HCT116 (cell line): ENCODE data around the gene NIN. TPM values are rescaled to one million over a fixed set of nuclear protein-coding genes. Genes with fewer than 3 reads are reported as not detected.

ENCODE experiments used
- ATAC-seq: fragments of 200-7000 bp; cut with Tn5 transposase; 2 replicates; pipeline ENCODE4 v1.9.1; 2020; ENCODE audit warnings: mild to moderate bottlenecking, moderate library complexity
- BruUV-seq: library from RNA; stranded (reverse); fragments of 400-500 nt; replicated peaks from 2 replicates; lab custom pipeline; 2021; lab: Mats Ljungman, UMichigan
- CTCF ChIA-PET: fragments of 300-600 bp; sonication (Branson Sonifier 250); formaldehyde crosslinking; loops from one replicate; lab custom pipeline; 2021; ENCODE audit warnings: antibody characterized with exemption; lab: Charles Lee
- POLR2A ChIA-PET: fragments of 300-600, 350-600 bp; sonication (Branson Sonifier 250); formaldehyde crosslinking; loops from one replicate; lab custom pipeline; 2021; ENCODE audit warnings: antibody characterized with exemption; lab: Charles Lee
- RAD21 ChIA-PET, 2 experiments: fragments of 300-600 bp; sonication (Branson Sonifier 250); formaldehyde crosslinking; loops; one replicate each; lab custom pipeline; 2023; ENCODE audit warnings: low total read pairs in 2 of 2; ENCODE audit not compliant: uncharacterized antibody in 2 of 2, unreplicated experiment in 2 of 2, low non-redundant PET in 1 of 2; lab: Charles Lee
- DNase-seq: peaks from one replicate; pipeline ENCODE4 v3.0.0-alpha.2; 2010; ENCODE audit warnings: low read depth, low spot score
- H2AFZ ChIP-seq: fragments of 200-600 bp; shearing (Covaris generic), sonication (generic); 2 replicates; pipeline ENCODE4 v1.6.1; 2017; ENCODE audit warnings: low read depth, mixed run types, mixed read lengths, antibody characterized with exemption, low read length; ENCODE audit not compliant: poor library complexity, severe bottlenecking
- H3K27ac ChIP-seq: 2 replicates; pipeline ENCODE4 v1.5.1; 2012; ENCODE audit warnings: low read depth, low read length
- H3K27me3 ChIP-seq: fragments of 200-600 bp; sonication (generic); 2 replicates; pipeline ENCODE4 v1.6.1; 2016; ENCODE audit warnings: mixed run types, low read length, mixed read lengths; ENCODE audit not compliant: insufficient read depth
- H3K36me3 ChIP-seq, 2 experiments: fragments of 200-500 bp in 1 of 2; fragments of 200-600 bp in 1 of 2; sonication (Bioruptor generic) in 1 of 2; sonication (generic) in 1 of 2; 2 replicates each; pipeline versions ENCODE4 v1.5.1 to v1.6.1; 2014 to 2016; ENCODE audit warnings: low read length in 2 of 2, inconsistent platforms in 1 of 2, mixed read lengths in 1 of 2, mixed run types in 1 of 2; ENCODE audit not compliant: insufficient read depth in 2 of 2, control insufficient read depth in 1 of 2
- H3K4me1 ChIP-seq, 2 experiments: fragments of 200-600 bp in 1 of 2; sonication (generic) in 1 of 2; 2 replicates each; pipeline versions ENCODE4 v1.5.1 to v1.6.1; 2012 to 2017; ENCODE audit warnings: low read length in 2 of 2, inconsistent platforms in 1 of 2, mild to moderate bottlenecking in 1 of 2, mixed read lengths in 1 of 2, mixed run types in 1 of 2, moderate library complexity in 1 of 2; ENCODE audit not compliant: insufficient read depth in 2 of 2, control insufficient read depth in 1 of 2
- H3K4me2 ChIP-seq: fragments of 200-600 bp; sonication (generic); 2 replicates; pipeline ENCODE4 v1.6.1; 2017; ENCODE audit warnings: mixed run types, low read length, mixed read lengths
- H3K4me3 ChIP-seq, 2 experiments: fragments of 200-600 bp in 1 of 2; sonication (generic) in 1 of 2; replicated peaks in 1 of 2; 2 replicates each; pipeline ENCODE4 v1.5.1; 2011 to 2016; ENCODE audit warnings: low read length in 2 of 2, control low read depth in 1 of 2, low read depth in 1 of 2, mild to moderate bottlenecking in 1 of 2, mixed read lengths in 1 of 2, mixed run types in 1 of 2
- H3K79me2 ChIP-seq: fragments of 200-600 bp; sonication (generic); 2 replicates; pipeline ENCODE4 v1.6.1; 2017; ENCODE audit warnings: mild to moderate bottlenecking, mixed run types, low read length, moderate library complexity, mixed read lengths; ENCODE audit not compliant: insufficient read depth
- H3K9ac ChIP-seq: fragments of 200-600 bp; sonication (generic); 2 replicates; pipeline ENCODE4 v1.6.1; 2016; ENCODE audit warnings: low read length, mixed read lengths
- H3K9me2 ChIP-seq: fragments of 200-600 bp; sonication (generic), shearing (Covaris generic); 2 replicates; pipeline ENCODE4 v1.6.1; 2017; ENCODE audit warnings: mixed run types, mild to moderate bottlenecking, moderate library complexity; ENCODE audit not compliant: insufficient read depth
- H3K9me3 ChIP-seq, 2 experiments: fragments of 200-500 bp in 1 of 2; fragments of 200-600 bp in 1 of 2; sonication (Bioruptor generic) in 1 of 2; sonication (generic) in 1 of 2; 2 replicates each; pipeline ENCODE4 v1.6.1; 2014 to 2017; ENCODE audit warnings: low read length in 2 of 2, mixed read lengths in 2 of 2, inconsistent platforms in 1 of 2, low read depth in 1 of 2, mild to moderate bottlenecking in 1 of 2, mixed run types in 1 of 2, moderate library complexity in 1 of 2; ENCODE audit not compliant: control insufficient read depth in 1 of 2, insufficient read depth in 1 of 2
- H4K20me1 ChIP-seq: fragments of 200-600 bp; sonication (generic), shearing (Covaris generic); 2 replicates; pipeline ENCODE4 v1.6.1; 2017; ENCODE audit warnings: mixed run types, mild to moderate bottlenecking, moderate library complexity; ENCODE audit not compliant: insufficient read depth
- ATF3 ChIP-seq: IDR thresholded peaks from 2 replicates; pipeline ENCODE4 v1.6.1; 2012
- CEBPB ChIP-seq: IDR thresholded peaks from 2 replicates; pipeline ENCODE4 v1.6.1; 2012; ENCODE audit warnings: low read depth
- CTCF ChIP-seq, 3 experiments: fragments of 200-600 bp in 1 of 3; sonication (generic) in 1 of 3; IDR thresholded peaks in 2 of 3; conservative IDR thresholded peaks in 1 of 3; 2 replicates each; pipeline ENCODE4 v1.5.1; 2012 to 2017; ENCODE audit warnings: low read depth in 2 of 3, low read length in 2 of 3, antibody characterized with exemption in 1 of 3, borderline replicate concordance in 1 of 3, control low read depth in 1 of 3, mild to moderate bottlenecking in 1 of 3, mixed read lengths in 1 of 3, mixed run types in 1 of 3, moderate library complexity in 1 of 3; ENCODE audit not compliant: insufficient read depth in 1 of 3
- ELF1 ChIP-seq: IDR thresholded peaks from 2 replicates; pipeline ENCODE4 v1.6.1; 2012; ENCODE audit warnings: low read depth, borderline replicate concordance
- EZH2 ChIP-seq: fragments of 200-600 bp; sonication (generic); IDR thresholded peaks from 2 replicates; pipeline ENCODE4 v1.6.1; 2017; ENCODE audit warnings: antibody characterized with exemption, mixed run types
- EZH2phosphoT487 ChIP-seq: fragments of 200-600 bp; IDR thresholded peaks from 2 replicates; pipeline ENCODE4 v1.6.1; 2018; ENCODE audit warnings: antibody characterized with exemption, borderline replicate concordance
- FOSL1 ChIP-seq: IDR thresholded peaks from 2 replicates; pipeline ENCODE4 v1.6.1; 2012; ENCODE audit warnings: low read depth
- JUND ChIP-seq: IDR thresholded peaks from 2 replicates; pipeline ENCODE4 v1.6.1; 2012
- MAX ChIP-seq: IDR thresholded peaks from 2 replicates; pipeline ENCODE4 v1.6.1; 2012
- POLR2A ChIP-seq: IDR thresholded peaks from 2 replicates; pipeline ENCODE4 v1.7.0; 2011; ENCODE audit warnings: borderline replicate concordance; ENCODE audit not compliant: insufficient read depth, insufficient read length; ENCODE audit errors: extremely low read depth
- POLR2AphosphoS5 ChIP-seq: IDR thresholded peaks from 2 replicates; pipeline ENCODE4 v1.6.1; 2011; ENCODE audit warnings: mild to moderate bottlenecking, low read depth, low read length, moderate library complexity
- RAD21 ChIP-seq: IDR thresholded peaks from 2 replicates; pipeline ENCODE4 v1.6.1; 2012; ENCODE audit warnings: low read depth, mild to moderate bottlenecking
- REST ChIP-seq: IDR thresholded peaks from 2 replicates; pipeline ENCODE4 v1.6.1; 2012; ENCODE audit warnings: low read depth
- SIN3A ChIP-seq: IDR thresholded peaks from 2 replicates; pipeline ENCODE4 v1.6.1; 2012; ENCODE audit warnings: low read depth
- SP1 ChIP-seq: IDR thresholded peaks from 2 replicates; pipeline ENCODE4 v1.6.1; 2012; ENCODE audit warnings: low read depth
- SRF ChIP-seq: IDR thresholded peaks from 2 replicates; pipeline ENCODE4 v1.6.1; 2012; ENCODE audit warnings: low read depth
- TCF7L2 ChIP-seq: IDR thresholded peaks from 2 replicates; pipeline ENCODE4 v1.7.0; 2011; ENCODE audit warnings: borderline replicate concordance, inconsistent platforms; ENCODE audit not compliant: insufficient read depth, insufficient read length; ENCODE audit errors: extremely low read depth
- YY1 ChIP-seq: IDR thresholded peaks from 2 replicates; pipeline ENCODE4 v1.6.1; 2011; ENCODE audit warnings: low read length, low read depth, moderate library complexity, mild to moderate bottlenecking; ENCODE audit not compliant: insufficient replicate concordance; ENCODE audit errors: extremely low read depth
- ZFX ChIP-seq: fragments of 450-650 bp; IDR thresholded peaks from 2 replicates; pipeline ENCODE4 v1.6.1; 2017
- intact Hi-C: fragments of 100-400 bp; cut with micrococcal nuclease; formaldehyde crosslinking; loops from 2 replicates; pipeline ENCODE4 v1.10.0; 2022
- total RNA-seq: library from RNA; stranded (reverse); gene quantifications from one replicate; pipeline ENCODE4 v1.2.1, GENCODE V29; 2021; ENCODE audit not compliant: unreplicated experiment

The NIN gene
- total RNA-seq, 1 experiment from 2014 or later, result 39.6 TPM

- H3K27me3 ChIP-seq, result no peaks in the 10 kb centered on the region
- H2AFZ ChIP-seq, result no peak overlapping the region
- no peak overlapping the region for H3K4me3 ChIP-seq
- TF ChIP-seq RAD21 (no peak), YY1 (no peak), FOSL1 (no peak), POLR2AphosphoS5 (no peak), ATF3 (no peak), CEBPB (no peak), ELF1 (no peak), MAX (no peak), TCF7L2 (no peak), REST (no peak), CTCF (IDR thresholded peaks at IDR 0.05 in 2 of 3, conservative IDR thresholded peaks at IDR 0.05 in 1 of 3; ENCODE audit: borderline replicate concordance in 1 of 3, insufficient read depth in 1 of 3, low read depth in 2 of 3, low read length in 2 of 3) (no peak), SIN3A (no peak), JUND (no peak), EZH2 (no peak), POLR2A (no peak), EZH2phosphoT487 (no peak), SP1 (no peak), SRF (no peak), ZFX (no peak)
- H3K9me3 ChIP-seq, result no peaks in the 10 kb centered on the region
- no peak for ATAC-seq
- peaks cover 0 to 5% of the 10 kb centered on the region in 2 experiments; a peak in 3 of 4 replicates for H3K36me3 ChIP-seq
- intact Hi-C loops, result no loop called here
- BruUV-seq, result no TSS peak
- CTCF ChIA-PET, result no interaction called here
- no peaks in the 10 kb centered on the region for H3K4me1 ChIP-seq
- POLR2A ChIA-PET, result no interaction called here
- no peak overlapping the region for H3K9ac ChIP-seq
- no peak overlapping the region for H3K4me2 ChIP-seq
- RAD21 ChIA-PET, result no interaction called here
- H4K20me1 ChIP-seq, result no peaks in the 10 kb centered on the region
- no peaks in the 10 kb centered on the region for H3K9me2 ChIP-seq
- no peak for DNase-seq
- H3K79me2 ChIP-seq, result 0 out of 2 replicates have a peak, but pooled peaks cover 2% of the 10 kb centered on the region
- no peak overlapping the region for H3K27ac ChIP-seq
Observed at GRCh38 chr14:50791201-50791600, 39.8 kb downstream of the NIN start.
